Fibroblast of villous mesenchyme (primary cell): ENCODE measurements around the gene ZNF35. TPM values are rescaled to one million over a fixed set of nuclear protein-coding genes. Genes with fewer than 3 reads are reported as not detected.

Experiments
- DNase-seq: peaks from one replicate; pipeline ENCODE4 v3.0.0-alpha.2; 2010; ENCODE audit warnings: low read depth
- H3K4me3 ChIP-seq: 2 replicates; pipeline ENCODE4 v1.5.1; 2011; ENCODE audit warnings: low read depth, mild to moderate bottlenecking, low read length
- total RNA-seq: library from RNA; depleted of rRNA; stranded (reverse); fragments of >200 nt; gene quantifications from 2 replicates; pipeline ENCODE4 v1.2.3, GENCODE V29; 2012
- TF ChIP-seq, protein P1 (sequence below): IDR thresholded peaks from 2 replicates; pipeline ENCODE4 v1.5.1; 2012; ENCODE audit warnings: low read depth, mild to moderate bottlenecking, low read length; ENCODE audit not compliant: insufficient read depth

Gene ZNF35
- total RNA-seq, 1 donor, result 22.5 TPM

DNA sequence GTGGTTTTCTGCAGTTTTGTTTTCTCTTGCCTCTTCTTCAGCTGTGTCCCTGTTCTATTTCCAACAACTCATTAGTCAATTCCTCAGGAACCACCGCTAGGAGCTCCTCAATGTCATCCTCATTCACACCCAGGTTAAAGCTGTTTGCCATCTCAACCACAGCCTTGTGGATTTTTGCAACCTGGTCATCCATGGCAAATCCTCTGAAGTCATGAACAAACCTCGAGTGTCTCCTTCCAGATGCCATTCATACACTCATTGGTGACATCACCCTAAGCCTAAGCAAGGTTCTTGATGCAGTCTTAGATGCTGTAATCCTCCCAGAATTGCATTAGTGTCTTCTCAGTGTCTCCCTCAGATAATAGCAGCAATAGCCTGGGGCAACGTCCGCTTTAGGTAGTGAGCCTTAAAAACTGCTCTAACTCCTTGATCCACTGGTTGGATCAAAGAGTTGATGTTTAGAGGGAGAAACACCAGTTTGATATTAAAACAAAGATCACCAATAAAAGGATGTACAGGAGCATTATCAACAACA, 32.5 kb downstream of the ZNF35 start:
- TF ChIP-seq, protein P1, sequence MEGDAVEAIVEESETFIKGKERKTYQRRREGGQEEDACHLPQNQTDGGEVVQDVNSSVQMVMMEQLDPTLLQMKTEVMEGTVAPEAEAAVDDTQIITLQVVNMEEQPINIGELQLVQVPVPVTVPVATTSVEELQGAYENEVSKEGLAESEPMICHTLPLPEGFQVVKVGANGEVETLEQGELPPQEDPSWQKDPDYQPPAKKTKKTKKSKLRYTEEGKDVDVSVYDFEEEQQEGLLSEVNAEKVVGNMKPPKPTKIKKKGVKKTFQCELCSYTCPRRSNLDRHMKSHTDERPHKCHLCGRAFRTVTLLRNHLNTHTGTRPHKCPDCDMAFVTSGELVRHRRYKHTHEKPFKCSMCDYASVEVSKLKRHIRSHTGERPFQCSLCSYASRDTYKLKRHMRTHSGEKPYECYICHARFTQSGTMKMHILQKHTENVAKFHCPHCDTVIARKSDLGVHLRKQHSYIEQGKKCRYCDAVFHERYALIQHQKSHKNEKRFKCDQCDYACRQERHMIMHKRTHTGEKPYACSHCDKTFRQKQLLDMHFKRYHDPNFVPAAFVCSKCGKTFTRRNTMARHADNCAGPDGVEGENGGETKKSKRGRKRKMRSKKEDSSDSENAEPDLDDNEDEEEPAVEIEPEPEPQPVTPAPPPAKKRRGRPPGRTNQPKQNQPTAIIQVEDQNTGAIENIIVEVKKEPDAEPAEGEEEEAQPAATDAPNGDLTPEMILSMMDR, result no peak
- DNase-seq, result no peak
- H3K4me3 ChIP-seq, result no peak overlapping the region

DNA sequence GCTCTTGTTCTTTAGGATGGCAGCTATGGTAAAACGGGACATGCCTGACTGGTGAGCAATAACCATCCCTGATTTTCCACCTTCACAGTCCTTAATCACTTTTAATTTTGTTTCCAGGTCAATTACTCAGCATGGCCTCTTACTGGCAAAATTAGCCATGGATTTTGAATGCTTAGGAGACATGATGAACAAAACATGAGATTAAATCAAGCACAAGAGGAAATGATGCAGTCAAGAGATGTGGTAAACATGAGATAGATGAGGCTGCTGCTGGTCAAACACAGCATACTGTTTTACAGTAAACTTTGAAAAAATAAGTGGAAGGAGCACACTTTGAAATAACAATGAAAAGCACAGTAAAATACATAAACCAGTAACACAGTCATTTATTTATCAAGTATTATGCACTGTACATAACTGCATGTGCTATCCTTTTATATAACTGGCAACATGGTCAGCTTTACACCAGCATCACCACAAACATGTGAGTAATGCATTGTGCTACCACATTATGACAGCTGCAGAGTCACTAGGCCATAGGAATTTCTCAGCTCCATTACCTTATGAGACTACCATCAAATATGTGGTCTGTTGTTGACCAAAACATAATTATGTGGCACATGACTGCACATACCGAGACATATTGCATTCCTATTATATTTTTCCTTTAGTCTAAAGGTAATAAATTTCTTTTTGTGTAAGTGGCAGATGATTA, 33.8 kb downstream of the ZNF35 start:
- TF ChIP-seq, protein P1, result no peak
- no peak overlapping the region for H3K4me3 ChIP-seq
- peak; percentile 33 for DNase-seq

DNA sequence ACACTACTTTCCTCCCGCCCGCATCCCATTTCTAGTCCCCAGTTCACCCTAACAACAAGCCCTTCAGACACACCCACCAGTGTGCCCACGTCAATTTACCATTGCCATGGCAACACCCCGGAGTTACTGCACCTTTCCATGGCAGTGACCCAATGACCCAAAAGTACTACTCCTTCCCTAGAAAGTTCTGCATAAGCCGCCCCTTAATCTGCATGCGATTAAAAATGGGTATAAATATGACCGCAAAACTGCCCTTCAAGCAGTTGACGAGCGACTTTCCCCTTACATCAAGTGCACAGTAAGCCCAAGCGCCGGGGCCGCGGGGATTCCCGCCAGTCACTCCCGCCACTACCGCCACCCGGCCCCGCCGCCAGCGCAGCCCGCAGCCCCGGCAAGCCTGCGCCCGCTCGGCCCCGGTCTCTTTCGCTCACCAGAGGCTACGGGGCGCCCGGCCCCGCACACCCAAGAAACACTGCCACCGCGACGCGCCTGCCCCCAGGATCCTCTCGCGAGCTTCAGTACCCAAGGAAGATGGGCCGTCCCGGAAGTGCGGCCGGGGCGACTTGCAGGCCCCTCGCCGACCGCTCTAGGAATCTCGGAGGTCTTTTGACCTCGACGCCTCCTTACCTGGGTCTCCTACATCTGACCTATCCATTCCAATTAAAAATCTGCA, 36.7 kb downstream of the ZNF35 start:
- DNase-seq, result peak; percentile 85

DNA sequence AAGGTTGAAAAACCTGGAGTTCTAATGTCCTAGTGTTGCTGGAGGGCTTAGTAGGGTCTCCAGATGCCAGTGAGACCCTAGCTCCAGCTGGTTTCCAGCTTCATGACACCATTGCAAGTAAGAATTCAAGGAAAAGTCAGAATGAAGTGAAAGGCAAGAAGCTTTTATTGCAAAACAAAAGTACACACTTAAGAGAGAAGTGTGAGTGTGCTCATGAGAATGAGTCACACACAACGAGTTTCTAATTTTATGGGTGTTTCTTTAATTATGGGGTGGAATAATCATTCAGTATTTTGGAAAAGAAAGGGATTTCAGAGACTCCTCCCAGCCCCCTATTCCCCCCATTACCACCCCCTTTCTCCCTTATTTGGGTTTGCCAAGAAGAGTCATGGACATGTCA, 39.4 kb downstream of the ZNF35 start:
- DNase-seq, result no peak
- TF ChIP-seq, protein P1, result no peak
- H3K4me3 ChIP-seq, result no peak overlapping the region

More for the DNA sequence above, 36.7 kb downstream of the ZNF35 start:
- TF ChIP-seq, protein P1, result no peak
- peak overlapping the region; percentile 77 for H3K4me3 ChIP-seq

Other genes with a start within 250 kb of the ZNF35 start
- 9.0 and 9.5 TPM in 2 replicates for gene ZNF445, start 171.1 kb upstream of the ZNF35 start, total RNA-seq
- 5.8 and 6.0 TPM in 2 replicates for gene ZKSCAN7, start 93.5 kb upstream of the ZNF35 start, total RNA-seq
- gene ZNF660, start 63.8 kb upstream of the ZNF35 start, total RNA-seq, result 2.9 and 3.0 TPM in 2 replicates
- gene ZNF197, start 23.7 kb upstream of the ZNF35 start, total RNA-seq, result 11.6 and 16.0 TPM in 2 replicates
- gene ZNF502, start 63.9 kb downstream of the ZNF35 start, total RNA-seq, result 4.2 and 6.9 TPM in 2 replicates
- 4.3 and 5.2 TPM in 2 replicates for gene ZNF501, start 80.9 kb downstream of the ZNF35 start, total RNA-seq
- 13.2 and 20.7 TPM in 2 replicates for gene KIAA1143, start 112.9 kb downstream of the ZNF35 start, total RNA-seq
- 5.5 and 9.9 TPM in 2 replicates for gene KIF15, start 113.1 kb downstream of the ZNF35 start, total RNA-seq
- 12.6 and 13.0 TPM in 2 replicates for gene TMEM42, start 213.2 kb downstream of the ZNF35 start, total RNA-seq
- not detected in 2 replicates for gene TGM4, start 225.9 kb downstream of the ZNF35 start, total RNA-seq